ENCODE data around the gene PPP2R2B. TPM values are rescaled to one million over a fixed set of nuclear protein-coding genes. Genes with fewer than 3 reads are reported as not detected.

PPP2R2B gene
- total RNA-seq, 1 experiment from 2014 or later: not detected

GRCh38 chr5:146628950-146629349, 249.6 kb downstream of the PPP2R2B start:
- no peak for TF ChIP-seq CBX3 (IDR thresholded peaks at IDR 0.05; ENCODE audit: low read depth)
- no peak for TF ChIP-seq CTCF (IDR thresholded peaks at IDR 0.05 in 2 of 3, conservative IDR thresholded peaks at IDR 0.05 in 1 of 3; ENCODE audit: borderline replicate concordance in 1 of 3, insufficient read depth in 1 of 3, low read depth in 2 of 3, low read length in 2 of 3)
- TF ChIP-seq FOSL1 (IDR thresholded peaks at IDR 0.05; ENCODE audit: low read depth): no peak
- no peak for TF ChIP-seq YY1 (IDR thresholded peaks at IDR 0.05; ENCODE audit: extremely low read depth, insufficient replicate concordance, low read depth, low read length)
- TF ChIP-seq TCF7L2 (IDR thresholded peaks at IDR 0.05; ENCODE audit: borderline replicate concordance, extremely low read depth, insufficient read depth, insufficient read length): no peak
- RAD21 ChIA-PET (ENCODE audit: low non-redundant PET in 1 of 2, low total read pairs in 2 of 2, uncharacterized antibody in 2 of 2, unreplicated experiment in 2 of 2): no interaction called here
- no peaks in the 10 kb centered on the region for H3K36me3 ChIP-seq (ENCODE audit: control insufficient read depth in 1 of 2, insufficient read depth in 2 of 2, low read length in 2 of 2)
- BruUV-seq (replicated peaks): no TSS peak
- no peaks in the 10 kb centered on the region for H3K9me3 ChIP-seq (ENCODE audit: control insufficient read depth in 1 of 2, insufficient read depth in 1 of 2, low read depth in 1 of 2, low read length in 2 of 2)
- no peak overlapping the region for H3K4me3 ChIP-seq (replicated peaks in 1 of 2; ENCODE audit: low read depth in 1 of 2, low read length in 2 of 2)
- H3K27ac ChIP-seq (ENCODE audit: low read depth, low read length): no peak overlapping the region
- intact Hi-C loops (cut with micrococcal nuclease): no loop called here
- no peak overlapping the region for H3K9ac ChIP-seq (ENCODE audit: low read length)
- no peaks in the 10 kb centered on the region for H3K9me2 ChIP-seq (ENCODE audit: insufficient read depth)
- ATAC-seq (no peak), DNase-seq (ENCODE audit: low read depth, low spot score) (no peak)
- H4K20me1 ChIP-seq (ENCODE audit: insufficient read depth): no peaks in the 10 kb centered on the region; the same call in 1 of the 2 replicates
- POLR2A ChIA-PET: no interaction called here
- no peaks in the 10 kb centered on the region for H3K79me2 ChIP-seq (ENCODE audit: insufficient read depth, low read length)
- CTCF ChIA-PET: no interaction called here
- no peaks in the 10 kb centered on the region for H3K4me1 ChIP-seq (ENCODE audit: control insufficient read depth in 1 of 2, insufficient read depth in 2 of 2, low read length in 2 of 2)
- no peak overlapping the region for H3K4me2 ChIP-seq (ENCODE audit: low read length)
- H2AFZ ChIP-seq (ENCODE audit: low read depth, low read length, poor library complexity, severe bottlenecking): no peak overlapping the region
- no peaks in the 10 kb centered on the region; the same call in 1 of the 2 replicates for H3K27me3 ChIP-seq (ENCODE audit: insufficient read depth, low read length)

GRCh38 chr5:146626936-146627335, 251.6 kb downstream of the PPP2R2B start:
- no peaks in the 10 kb centered on the region for H3K4me1 ChIP-seq (ENCODE audit: control insufficient read depth in 1 of 2, insufficient read depth in 2 of 2, low read length in 2 of 2)
- DNase-seq (ENCODE audit: low read depth, low spot score) (no peak), ATAC-seq (no peak)
- H3K27ac ChIP-seq (ENCODE audit: low read depth, low read length): no peak overlapping the region
- H3K9ac ChIP-seq (ENCODE audit: low read length): no peak overlapping the region
- no TSS peak for BruUV-seq (replicated peaks)
- no peak for TF ChIP-seq REST (IDR thresholded peaks at IDR 0.05; ENCODE audit: low read depth)
- H2AFZ ChIP-seq (ENCODE audit: low read depth, low read length, poor library complexity, severe bottlenecking): no peak overlapping the region
- H3K4me3 ChIP-seq (replicated peaks in 1 of 2; ENCODE audit: low read depth in 1 of 2, low read length in 2 of 2): no peak overlapping the region
- no peaks in the 10 kb centered on the region; the same call in 1 of the 2 replicates for H3K27me3 ChIP-seq (ENCODE audit: insufficient read depth, low read length)
- intact Hi-C loops (cut with micrococcal nuclease): no loop called here
- H4K20me1 ChIP-seq (ENCODE audit: insufficient read depth): no peaks in the 10 kb centered on the region; the same call in 1 of the 2 replicates
- no peaks in the 10 kb centered on the region for H3K9me3 ChIP-seq (ENCODE audit: control insufficient read depth in 1 of 2, insufficient read depth in 1 of 2, low read depth in 1 of 2, low read length in 2 of 2)
- no peaks in the 10 kb centered on the region for H3K79me2 ChIP-seq (ENCODE audit: insufficient read depth, low read length)
- CTCF ChIA-PET: no interaction called here
- RAD21 ChIA-PET (ENCODE audit: low non-redundant PET in 1 of 2, low total read pairs in 2 of 2, uncharacterized antibody in 2 of 2, unreplicated experiment in 2 of 2): no interaction called here
- no peaks in the 10 kb centered on the region for H3K9me2 ChIP-seq (ENCODE audit: insufficient read depth)
- no peak overlapping the region for H3K4me2 ChIP-seq (ENCODE audit: low read length)
- no peaks in the 10 kb centered on the region for H3K36me3 ChIP-seq (ENCODE audit: control insufficient read depth in 1 of 2, insufficient read depth in 2 of 2, low read length in 2 of 2)
- POLR2A ChIA-PET: no interaction called here
